ENCODE results near the gene HIVEP2. TPM values are rescaled to one million over a fixed set of nuclear protein-coding genes. Genes with fewer than 3 reads are reported as not detected.

Gene HIVEP2
- total and polyA plus RNA-seq, 9 donors: 8.4 to 58.9 (median 32.1) TPM

- intact Hi-C loops (cut with DNase I): loop anchor here (2.0 to 10.0 kb wide), 5 partner anchors 17 to 249 kb away; no protein-coding TSS in a partner anchor
- WGBS, 3 donors: 8 to 15% (median 12%) methylated on average over 8 of the region's 8 CpGs
- TF ChIP-seq, protein P1, sequence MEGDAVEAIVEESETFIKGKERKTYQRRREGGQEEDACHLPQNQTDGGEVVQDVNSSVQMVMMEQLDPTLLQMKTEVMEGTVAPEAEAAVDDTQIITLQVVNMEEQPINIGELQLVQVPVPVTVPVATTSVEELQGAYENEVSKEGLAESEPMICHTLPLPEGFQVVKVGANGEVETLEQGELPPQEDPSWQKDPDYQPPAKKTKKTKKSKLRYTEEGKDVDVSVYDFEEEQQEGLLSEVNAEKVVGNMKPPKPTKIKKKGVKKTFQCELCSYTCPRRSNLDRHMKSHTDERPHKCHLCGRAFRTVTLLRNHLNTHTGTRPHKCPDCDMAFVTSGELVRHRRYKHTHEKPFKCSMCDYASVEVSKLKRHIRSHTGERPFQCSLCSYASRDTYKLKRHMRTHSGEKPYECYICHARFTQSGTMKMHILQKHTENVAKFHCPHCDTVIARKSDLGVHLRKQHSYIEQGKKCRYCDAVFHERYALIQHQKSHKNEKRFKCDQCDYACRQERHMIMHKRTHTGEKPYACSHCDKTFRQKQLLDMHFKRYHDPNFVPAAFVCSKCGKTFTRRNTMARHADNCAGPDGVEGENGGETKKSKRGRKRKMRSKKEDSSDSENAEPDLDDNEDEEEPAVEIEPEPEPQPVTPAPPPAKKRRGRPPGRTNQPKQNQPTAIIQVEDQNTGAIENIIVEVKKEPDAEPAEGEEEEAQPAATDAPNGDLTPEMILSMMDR (IDR thresholded peaks at IDR 0.05): no peak
- TF ChIP-seq EP300 (IDR thresholded peaks at IDR 0.05): no peak
These were observed 1.3 kb downstream of the HIVEP2 start for GRCh38 chr6:142943711-142944123.

GRCh38 chr6:142942805-142943227 is 2.2 kb downstream of the HIVEP2 start:
- DNase-seq: no peak
- peak overlapping the region in 1 of 2 donors; percentile 99 for H3K27ac ChIP-seq
- no peaks in the 10 kb centered on the region for H3K4me1 ChIP-seq (ENCODE audit: insufficient read depth)
- no peaks in the 10 kb centered on the region for H3K9me3 ChIP-seq
- H3K27me3 ChIP-seq: no peaks in the 10 kb centered on the region
- intact Hi-C loops (cut with DNase I): loop anchor here in 3 of 4 donors (5.0 to 10.0 kb wide), 4 partner anchors 56 to 248 kb away; no protein-coding TSS in a partner anchor
- no peak overlapping the region for H3K4me3 ChIP-seq
- TF ChIP-seq POLR2A (IDR thresholded peaks at IDR 0.05): no peak
- TF ChIP-seq, protein P1 (IDR thresholded peaks at IDR 0.05): peak in 2 of 3 donors; percentile 48 to 49
- TF ChIP-seq EP300 (IDR thresholded peaks at IDR 0.05): no peak
- no peaks in the 10 kb centered on the region for H3K36me3 ChIP-seq
- 64 to 68% (median 65%) methylated on average over 3 of the region's 3 CpGs for WGBS, 3 donors

More at GRCh38 chr6:142943711-142944123, 1.3 kb downstream of the HIVEP2 start:
- no peaks in the 10 kb centered on the region for H3K36me3 ChIP-seq
- no peaks in the 10 kb centered on the region for H3K4me1 ChIP-seq (ENCODE audit: insufficient read depth)
- H3K4me3 ChIP-seq: peak overlapping the region; percentile 88
- no peaks in the 10 kb centered on the region for H3K27me3 ChIP-seq
- no peaks in the 10 kb centered on the region for H3K9me3 ChIP-seq
- H3K27ac ChIP-seq: peak overlapping the region; percentile 78 to 99
- peak; percentile 17 to 54 (median 43) for DNase-seq

DNA sequence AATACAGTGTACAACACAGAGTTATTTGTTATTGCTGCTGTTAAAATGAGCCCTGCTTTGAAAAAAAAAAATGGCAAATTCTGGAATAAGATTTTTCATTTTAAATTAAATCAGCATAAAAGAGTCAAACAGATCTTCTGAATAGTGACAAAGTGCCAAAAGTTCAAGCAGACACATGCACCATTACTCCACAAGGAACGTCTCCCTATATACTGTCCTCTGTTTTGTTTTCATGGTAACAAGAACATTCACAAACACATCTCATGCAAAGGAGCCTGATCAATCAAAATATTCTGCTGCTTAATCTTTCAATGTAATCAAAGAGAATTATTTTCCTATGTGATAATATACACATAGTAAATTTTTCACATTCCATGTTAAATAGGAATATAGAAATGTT is 2.7 kb downstream of the HIVEP2 start:
- H3K9me3 ChIP-seq: no peaks in the 10 kb centered on the region
- no peak for DNase-seq
- WGBS, 3 donors: 87 to 97% (median 90%) methylated on average over 1 of the region's 1 CpG
- no peaks in the 10 kb centered on the region for H3K27me3 ChIP-seq
- H3K36me3 ChIP-seq: no peaks in the 10 kb centered on the region
- H3K4me3 ChIP-seq: no peak overlapping the region
- no peaks in the 10 kb centered on the region for H3K4me1 ChIP-seq (ENCODE audit: insufficient read depth)
- H3K27ac ChIP-seq: no peak overlapping the region
- intact Hi-C loops (cut with DNase I): loop anchor here in 3 of 4 donors (5.0 to 10.0 kb wide), 4 partner anchors 55 to 247 kb away; no protein-coding TSS in a partner anchor
- no peak for TF ChIP-seq POLR2A (IDR thresholded peaks at IDR 0.05)
- TF ChIP-seq, protein P1 (IDR thresholded peaks at IDR 0.05): no peak
- no peak for TF ChIP-seq EP300 (IDR thresholded peaks at IDR 0.05)

GRCh38 chr6:142941018-142941417 is 4.0 kb downstream of the HIVEP2 start:
- Histone ChIP-seq H3K9me3 (no peaks in the 10 kb centered on the region), H3K36me3 (no peaks in the 10 kb centered on the region), H3K27me3 (no peaks in the 10 kb centered on the region), H3K27ac (no peak overlapping the region), H3K4me3 (no peak overlapping the region), H3K4me1 (ENCODE audit: insufficient read depth) (no peaks in the 10 kb centered on the region)
- no peak for DNase-seq
- TF ChIP-seq, protein P1 (IDR thresholded peaks at IDR 0.05): no peak
- TF ChIP-seq EP300 (IDR thresholded peaks at IDR 0.05): no peak
- no peak for TF ChIP-seq POLR2A (IDR thresholded peaks at IDR 0.05)
- intact Hi-C loops (cut with DNase I): loop anchor here in 3 of 4 donors (5.0 to 10.0 kb wide), 4 partner anchors 54 to 246 kb away; no protein-coding TSS in a partner anchor
- whole genome bisulfite sequencing, 3 donors: 89 to 92% (median 91%) methylated on average over 7 of the region's 7 CpGs
